Caki2 (cell line): ENCODE data around the gene CHRNB4. TPM values are rescaled to one million over a fixed set of nuclear protein-coding genes. Genes with fewer than 3 reads are reported as not detected.

ENCODE experiments used
- DNase-seq: peaks from one replicate; pipeline ENCODE4 v3.0.0-alpha.2; 2015; ENCODE audit warnings: low read depth
- in situ Hi-C: cut with HindIII; loops from 2 replicates; pipeline ENCODE4 v1.10.0; 2016; ENCODE audit warnings: low sequenced_read_pairs, low pct_unique_long_range_greater_than_20kb, mixed read lengths
- total RNA-seq: library from RNA; depleted of rRNA; stranded (reverse); fragments of >200 nt; shearing (Covaris generic); gene quantifications from 2 replicates; pipeline ENCODE4 v1.2.3, GENCODE V29; 2014; ENCODE audit warnings: low replicate concordance

Gene CHRNB4
- total RNA-seq, 1 experiment from 2014 or later: 6.5 TPM

GRCh38 chr15:78673476-78673875 lies 32.5 kb upstream of the CHRNB4 start:
- in situ Hi-C loops: no loop called here
- no peak for DNase-seq

GRCh38 chr15:78672285-78673014 lies 31.4 kb upstream of the CHRNB4 start:
- in situ Hi-C loops: no loop called here
- DNase-seq: no peak

- no peak for DNase-seq
- in situ Hi-C loops: no loop called here
Measured at GRCh38 chr15:78671626-78672211, 30.7 kb upstream of the CHRNB4 start.

GRCh38 chr15:78668987-78669386 lies 28.0 kb upstream of the CHRNB4 start:
- no peak for DNase-seq
- in situ Hi-C loops: no loop called here

- in situ Hi-C loops: no loop called here
- no peak for DNase-seq
Measured at GRCh38 chr15:78667578-78668236, 26.7 kb upstream of the CHRNB4 start.

GRCh38 chr15:78666010-78666409 lies 25.0 kb upstream of the CHRNB4 start:
- DNase-seq: no peak
- in situ Hi-C loops: no loop called here

- DNase-seq: peak; percentile 11
- in situ Hi-C loops: no loop called here
Measured at GRCh38 chr15:78663703-78664102, 22.7 kb upstream of the CHRNB4 start.

- no peak for DNase-seq
- in situ Hi-C loops: no loop called here
Measured at GRCh38 chr15:78662028-78662427, 21.0 kb upstream of the CHRNB4 start.

- in situ Hi-C loops: no loop called here
- no peak for DNase-seq
Measured at GRCh38 chr15:78661001-78661400, 20.0 kb upstream of the CHRNB4 start.

GRCh38 chr15:78660584-78660983 lies 19.6 kb upstream of the CHRNB4 start:
- in situ Hi-C loops: no loop called here

GRCh38 chr15:78658823-78659222 lies 17.8 kb upstream of the CHRNB4 start:
- in situ Hi-C loops: no loop called here
- no peak for DNase-seq

More at GRCh38 chr15:78660584-78660983, 19.6 kb upstream of the CHRNB4 start:
- DNase-seq: no peak

- in situ Hi-C loops: no loop called here
- DNase-seq: no peak
Measured at GRCh38 chr15:78654272-78654671, 13.3 kb upstream of the CHRNB4 start.

GRCh38 chr15:78651930-78652615 lies 11.1 kb upstream of the CHRNB4 start:
- in situ Hi-C loops: no loop called here
- DNase-seq: no peak

GRCh38 chr15:78651007-78651406 lies 10.0 kb upstream of the CHRNB4 start:
- in situ Hi-C loops: no loop called here
- DNase-seq: no peak

GRCh38 chr15:78650022-78650421 lies 9.0 kb upstream of the CHRNB4 start:
- in situ Hi-C loops: no loop called here
- no peak for DNase-seq

- DNase-seq: no peak
- in situ Hi-C loops: no loop called here
Measured at GRCh38 chr15:78645009-78645408, 4.0 kb upstream of the CHRNB4 start.

- no peak for DNase-seq
- in situ Hi-C loops: no loop called here
Measured at GRCh38 chr15:78642331-78642730, 1.3 kb upstream of the CHRNB4 start.

- DNase-seq: no peak
- in situ Hi-C loops: no loop called here
Measured at GRCh38 chr15:78641749-78642275, 802 bp upstream of the CHRNB4 start.
